Adrenal gland (tissue), 5 donors: ENCODE results near the gene DDX5.

Source experiments
- CTCF ChIP-seq, 6 experiments: fragments of 450-650 bp in 4 of 6; fragments of 200-600 bp in 2 of 6; sonication (generic) in 1 of 6; IDR thresholded peaks; 1 replicate in 5 of 6; 2 replicates in 1 of 6; pipeline versions ENCODE4 v1.5.1 to v1.8.0; 2016 to 2021; ENCODE audit warnings: antibody characterized with exemption in 6 of 6, mild to moderate bottlenecking in 2 of 6, moderate library complexity in 1 of 6
- POLR2A ChIP-seq, 2 donors: fragments of 450-650 bp; IDR thresholded peaks; one replicate each; pipeline ENCODE4 v1.6.1; 2017; ENCODE audit warnings: antibody characterized with exemption in 2 of 2, mild to moderate bottlenecking in 2 of 2, moderate library complexity in 1 of 2
- donor health status: DM: no; HTN: no; CAD: no.

- TF ChIP-seq CTCF (IDR thresholded peaks at IDR 0.05) (peak in 5 of 6 experiments; percentile 32 to 53 (median 39)), POLR2A (IDR thresholded peaks at IDR 0.05) (no peak)
These were observed 1.3 kb upstream of the DDX5 start for GRCh38 chr17:64507413-64507782.
